HG03196 (cell line): ENCODE data around the gene RNF157.

Source experiments
- ATAC-seq: cut with Tn5 transposase; IDR thresholded peaks from one replicate; pipeline ENCODE4 v1.9.1; 2021; ENCODE audit not compliant: unreplicated experiment

Gene RNF157

DNA sequence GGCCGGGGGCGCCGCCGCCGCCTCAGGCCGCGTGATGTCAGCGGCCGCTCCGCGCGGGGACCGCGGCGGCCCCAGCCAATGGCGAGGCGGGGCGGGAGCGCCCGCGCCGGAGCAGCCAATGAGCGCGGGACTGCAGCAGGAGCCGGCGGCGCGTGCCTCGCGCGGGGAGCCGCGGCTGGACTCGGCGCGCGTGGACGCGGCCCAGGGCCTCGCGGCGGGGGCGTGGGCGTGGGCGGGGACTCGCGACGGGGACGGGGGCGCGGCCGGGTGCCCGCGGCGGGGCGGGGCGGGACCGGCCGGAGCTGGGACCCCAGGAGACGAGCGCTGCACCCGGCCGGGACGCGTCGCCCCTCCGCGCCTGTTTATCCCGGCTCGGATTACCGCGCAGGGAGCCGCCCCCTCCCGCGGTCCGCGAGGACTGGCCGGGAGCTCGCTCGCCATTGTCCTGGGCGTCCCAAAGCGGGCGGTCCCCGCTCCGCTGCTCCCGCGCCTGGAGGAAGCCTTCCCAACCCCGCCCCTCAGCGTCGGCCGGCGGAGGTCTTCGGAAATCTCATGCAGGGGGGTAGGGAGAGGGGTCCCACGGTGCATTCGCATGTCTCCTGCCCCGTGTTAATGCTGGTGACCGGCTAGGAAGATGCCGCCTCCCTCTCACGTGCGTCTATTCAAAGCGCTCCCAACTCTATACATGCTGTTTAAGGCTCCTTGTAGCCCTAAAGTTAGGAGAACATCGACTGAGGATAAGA is at the start of gene RNF157:
TSS of gene RNF157 (minus strand) at position 33 of the 743 bp plus-strand sequence. CDS start 253 bp downstream, outside the sequence.
- ATAC-seq, result peak; percentile 60

DNA sequence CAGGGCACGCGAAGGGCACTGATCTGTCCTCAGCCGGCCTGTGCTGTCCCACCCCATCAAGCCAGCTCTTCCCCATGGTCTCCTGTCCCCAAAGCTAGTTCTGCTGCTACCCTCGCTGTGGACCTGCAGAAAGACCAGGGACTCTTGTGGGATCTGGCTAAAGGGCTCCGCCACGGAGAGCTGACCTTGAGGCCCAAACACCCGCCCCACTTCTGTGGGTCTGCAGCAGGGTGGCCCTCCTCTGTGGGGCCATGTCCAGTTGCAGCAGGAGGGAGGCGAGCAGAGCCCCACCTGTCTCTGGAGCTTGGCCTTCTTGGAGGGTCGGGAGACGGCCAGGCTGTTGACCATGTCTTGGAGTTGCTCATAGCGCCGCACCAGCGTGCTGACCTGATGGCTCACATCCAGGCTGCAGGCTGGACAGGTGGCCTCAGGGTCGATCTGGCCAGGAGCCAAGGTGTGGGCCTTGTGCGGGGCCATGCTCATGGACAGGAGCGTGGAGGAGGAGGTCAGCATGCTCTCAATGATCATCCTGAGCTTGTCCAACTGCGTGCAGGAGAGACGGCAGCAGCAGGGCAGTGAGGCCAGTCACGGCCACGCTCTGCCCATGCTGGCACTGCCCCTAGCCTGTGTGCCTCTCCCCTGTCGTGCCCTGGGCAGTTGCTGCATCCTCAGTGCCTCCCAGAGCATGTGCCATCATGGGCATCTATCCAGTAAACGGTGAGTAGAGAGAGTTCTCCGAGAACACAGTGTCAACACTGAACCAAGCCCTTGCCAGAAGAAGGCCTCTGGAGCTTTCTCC is 41.5 kb upstream of the RNF157 start:
- ATAC-seq, result no peak

DNA sequence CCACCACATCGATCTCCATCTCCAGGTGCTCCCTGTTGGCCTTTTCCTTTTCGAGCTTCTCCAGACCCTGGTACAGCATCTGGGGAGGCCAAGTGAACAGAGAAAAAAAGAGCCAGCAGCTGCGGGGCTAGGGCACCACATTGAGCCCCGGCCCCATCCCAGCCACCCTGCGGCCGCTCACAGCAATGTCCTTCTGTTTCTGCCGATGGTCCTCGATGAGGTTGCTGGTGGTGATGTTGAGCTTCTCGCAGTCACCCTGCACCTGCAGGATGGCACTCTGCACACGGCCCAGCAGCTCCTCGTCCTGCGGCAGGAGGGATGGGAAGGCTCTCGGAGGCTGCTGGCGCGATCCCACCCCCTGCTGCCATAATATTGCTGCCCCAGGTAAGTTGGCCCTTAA is 40.4 kb upstream of the RNF157 start:
- no peak for ATAC-seq

DNA sequence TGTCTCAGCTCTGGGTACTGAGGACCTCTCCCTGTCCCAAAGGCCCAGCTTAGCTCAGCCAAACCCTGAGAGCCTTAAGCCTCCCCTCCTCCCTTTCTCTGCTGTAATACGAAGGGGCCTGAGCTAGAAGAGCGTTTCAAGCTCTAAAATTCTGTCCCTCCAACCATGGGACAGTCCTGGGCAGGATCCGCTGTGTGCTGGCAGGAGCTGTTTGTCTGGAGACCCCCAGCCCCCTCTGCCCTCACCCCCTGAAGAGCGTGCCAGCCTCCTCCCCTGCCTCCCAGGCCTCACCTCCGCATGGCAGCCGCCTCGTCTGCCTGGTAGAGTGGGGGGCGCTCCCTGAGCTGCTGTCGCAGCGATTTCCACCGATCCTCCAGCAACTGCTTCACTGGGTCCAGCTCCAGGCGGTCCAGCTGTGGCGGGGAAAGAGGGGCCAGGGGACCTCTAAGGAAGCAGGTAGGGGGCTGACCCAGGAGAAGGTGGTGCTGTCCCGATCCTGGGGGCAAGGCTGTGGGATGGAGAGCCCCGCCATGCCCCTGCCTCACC is 39.5 kb upstream of the RNF157 start:
- no peak for ATAC-seq

DNA sequence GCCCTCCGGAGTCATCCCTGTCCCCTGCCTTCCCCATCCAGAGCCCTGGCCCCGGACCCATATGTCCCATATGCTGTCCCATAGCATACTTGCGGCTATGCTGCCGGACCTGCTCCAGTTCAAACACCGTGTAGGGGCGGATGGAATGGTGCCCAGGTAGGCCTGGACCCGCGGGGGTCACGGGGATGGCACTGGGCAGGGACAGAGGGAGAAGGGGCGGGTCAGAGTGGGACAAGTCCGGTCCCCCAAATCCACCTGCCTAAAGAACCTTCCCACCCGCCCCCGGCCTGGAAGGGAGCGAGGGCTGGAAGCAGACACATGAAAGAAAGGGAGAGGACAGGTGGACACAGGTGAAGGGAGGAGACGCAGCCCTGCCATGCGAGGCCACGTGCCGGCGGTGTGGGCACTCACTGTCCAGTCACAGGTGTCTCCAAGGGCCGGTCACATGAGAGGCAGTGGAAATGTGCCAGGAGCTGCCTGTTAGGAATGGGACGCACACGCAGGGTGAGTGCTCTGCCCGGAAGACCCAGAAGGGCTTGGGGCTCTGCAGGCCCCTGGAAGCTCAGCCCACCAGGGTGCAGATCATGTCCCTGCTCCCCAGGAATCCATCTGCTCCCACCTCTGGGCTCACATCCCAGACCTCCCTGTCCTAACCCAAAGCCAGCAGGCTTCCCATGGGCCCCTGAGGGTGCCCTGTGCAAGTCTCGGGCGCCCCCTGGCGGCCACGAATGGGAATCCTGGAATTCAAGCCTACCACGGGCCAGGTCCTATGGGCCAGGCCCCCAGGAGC is 38.9 kb upstream of the RNF157 start:
- ATAC-seq, result peak; percentile 44

DNA sequence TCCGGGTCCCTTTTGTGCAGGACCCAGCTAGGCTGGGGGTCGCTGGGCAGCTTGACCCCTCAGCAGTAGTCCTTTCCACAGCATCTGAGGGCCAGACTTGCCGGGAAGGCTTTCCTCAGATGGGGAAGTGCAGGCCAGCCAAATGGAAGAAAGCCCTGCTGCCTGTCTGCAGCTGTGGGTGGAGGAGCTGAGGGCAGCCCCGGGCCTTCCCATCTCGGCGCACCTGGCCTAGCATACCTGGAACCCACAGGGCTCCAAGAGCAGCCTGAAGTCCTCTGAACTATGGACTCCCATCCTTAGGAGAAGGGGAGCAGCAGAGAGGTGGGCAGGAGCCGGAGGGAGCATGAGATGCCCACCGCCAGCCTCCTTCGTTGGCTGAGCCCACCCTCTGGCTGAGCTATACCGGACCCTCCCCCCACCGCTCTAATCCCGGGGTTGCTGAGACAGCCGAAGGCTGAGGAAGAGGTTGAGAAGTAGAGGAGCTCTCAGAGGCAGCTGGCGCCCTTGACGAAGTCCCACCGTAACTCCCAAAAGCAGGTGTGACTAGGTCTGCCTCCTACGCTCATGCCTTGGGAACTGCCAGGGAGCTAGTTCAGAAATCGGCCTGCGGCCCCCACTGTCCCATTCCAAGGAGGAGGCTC is 38.1 kb upstream of the RNF157 start:
- no peak for ATAC-seq

DNA sequence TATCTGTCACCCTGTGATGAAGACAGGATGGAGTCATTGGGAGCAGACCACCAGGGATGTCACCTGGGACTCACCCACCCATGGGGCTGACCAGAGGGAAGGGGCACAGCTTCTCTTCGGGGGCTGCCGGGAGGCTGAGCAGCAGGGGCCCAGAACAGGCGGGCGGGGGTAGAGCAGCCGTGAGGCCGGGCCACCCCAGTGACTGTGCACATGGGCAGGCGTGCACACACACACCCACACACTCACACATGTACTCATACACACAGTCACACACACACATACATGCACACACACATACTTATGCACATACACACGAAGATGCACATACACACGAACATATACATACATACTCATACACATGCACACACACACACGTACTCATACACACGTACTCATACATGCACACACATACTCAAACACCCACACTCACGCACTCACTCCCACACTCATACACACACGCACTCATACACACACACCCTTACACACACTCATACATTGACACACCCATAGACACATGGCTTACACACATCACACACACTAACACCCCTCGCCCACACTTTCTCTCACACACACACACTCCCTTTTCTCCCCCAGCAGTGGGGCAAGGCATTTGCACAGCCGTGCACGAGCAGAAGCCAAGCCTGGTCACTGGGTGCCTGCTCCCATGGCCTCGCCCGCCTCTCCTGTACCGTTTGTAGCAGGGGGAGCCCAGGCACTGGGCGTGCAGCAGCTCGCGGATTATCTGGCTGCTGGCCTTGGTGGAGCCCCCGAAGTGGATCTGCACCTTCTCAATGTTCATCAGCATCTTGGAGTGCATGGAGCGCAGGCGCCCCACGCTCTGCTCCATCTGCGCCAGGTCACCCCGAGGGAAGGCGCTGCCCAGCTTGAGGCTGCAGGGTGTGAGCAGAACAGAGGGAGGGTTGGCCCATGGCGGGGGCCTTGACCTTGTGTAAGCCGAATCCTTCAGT is 37.3 kb upstream of the RNF157 start:
- ATAC-seq, result no peak

DNA sequence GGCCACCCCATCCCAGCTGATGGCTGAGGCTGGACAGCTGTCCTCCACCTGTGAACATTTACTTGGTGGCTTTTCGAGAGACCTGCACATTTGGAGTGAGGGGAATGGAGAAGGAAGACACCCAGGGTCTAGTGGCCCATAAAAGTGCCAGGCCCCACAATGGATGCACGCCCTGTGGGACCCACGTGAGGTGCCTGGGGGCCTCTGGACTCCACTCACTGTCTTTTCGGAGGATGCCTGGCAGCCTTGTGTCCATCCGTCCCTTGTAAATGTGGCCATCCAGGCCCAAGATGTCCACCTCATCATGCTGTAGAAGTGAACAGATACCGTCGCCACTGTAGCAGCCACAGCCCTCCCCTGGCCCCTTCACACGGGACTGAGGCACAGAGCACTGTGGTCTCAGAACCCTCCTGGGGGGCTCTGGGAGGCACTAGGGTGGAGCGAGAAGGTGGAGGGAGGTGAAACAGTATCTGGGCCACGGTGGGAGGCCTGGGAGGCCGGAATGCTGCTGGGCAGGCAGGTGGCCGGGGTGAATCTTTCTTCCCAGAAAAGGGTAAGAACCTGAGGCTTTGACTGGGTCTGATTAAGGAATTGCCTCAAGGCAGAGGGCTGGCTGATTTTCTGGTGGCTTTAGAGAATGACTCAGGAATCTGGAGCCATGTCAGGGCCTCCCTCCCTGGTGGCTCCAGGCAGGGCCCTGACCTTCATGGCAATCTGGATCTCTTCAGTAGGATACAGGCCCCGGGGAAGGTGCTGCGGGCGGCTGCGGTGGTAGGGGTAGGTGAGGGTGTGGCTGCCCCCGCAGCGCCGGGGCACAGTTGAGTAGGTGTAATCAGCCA is 36.4 kb upstream of the RNF157 start:
- no peak for ATAC-seq

DNA sequence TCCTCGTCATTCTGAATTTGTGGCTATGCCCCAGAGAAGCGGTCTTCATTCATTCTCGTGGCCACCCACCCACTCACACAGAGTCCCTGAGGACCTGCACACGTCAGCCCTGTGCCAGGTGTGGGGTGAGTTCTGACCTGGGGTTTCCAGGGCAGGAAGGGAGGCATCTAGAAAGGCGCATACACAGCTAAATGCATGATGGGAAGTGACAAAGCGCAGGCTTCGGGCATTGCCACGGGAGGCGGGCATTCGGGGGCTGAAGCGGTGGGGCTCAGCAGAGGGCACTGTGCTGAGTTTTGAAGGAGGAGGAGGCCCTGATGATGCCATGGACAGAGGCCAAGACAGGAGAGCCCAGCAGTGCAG is 35.8 kb upstream of the RNF157 start:
- no peak for ATAC-seq

DNA sequence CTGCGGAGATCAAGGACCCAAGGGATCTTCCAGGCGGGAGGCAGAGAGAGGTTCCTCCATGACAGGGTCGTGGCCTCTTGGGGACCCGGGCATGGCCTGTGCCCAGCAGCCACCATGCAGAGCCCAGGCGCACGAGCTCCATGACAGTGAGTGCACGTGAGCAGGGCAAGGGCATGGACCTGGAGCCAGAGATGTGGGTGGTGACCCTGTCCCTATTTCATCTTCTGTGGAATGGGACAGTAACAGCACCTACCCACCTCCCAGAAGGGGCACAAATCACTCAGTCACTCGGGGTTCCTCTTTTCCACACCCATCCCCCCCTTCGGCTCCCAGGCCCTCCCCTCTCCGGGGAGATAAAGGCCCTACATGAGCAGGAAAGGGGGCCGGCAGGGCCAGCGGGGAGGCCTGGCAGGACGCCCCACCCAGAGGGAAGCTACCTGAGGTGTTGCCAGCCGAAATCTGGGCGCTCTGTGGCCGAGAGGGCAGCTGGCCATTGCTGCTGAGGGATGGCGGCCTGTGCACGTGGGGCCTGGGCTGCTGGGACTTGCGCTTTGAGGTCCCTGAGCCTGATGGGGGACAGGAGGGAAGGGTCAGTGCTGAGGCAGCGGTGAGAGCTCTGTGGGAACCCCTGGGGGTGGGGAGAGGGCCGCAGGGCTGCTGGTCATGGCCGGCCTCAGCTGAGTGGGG is 35.2 kb upstream of the RNF157 start:
- no peak for ATAC-seq

DNA sequence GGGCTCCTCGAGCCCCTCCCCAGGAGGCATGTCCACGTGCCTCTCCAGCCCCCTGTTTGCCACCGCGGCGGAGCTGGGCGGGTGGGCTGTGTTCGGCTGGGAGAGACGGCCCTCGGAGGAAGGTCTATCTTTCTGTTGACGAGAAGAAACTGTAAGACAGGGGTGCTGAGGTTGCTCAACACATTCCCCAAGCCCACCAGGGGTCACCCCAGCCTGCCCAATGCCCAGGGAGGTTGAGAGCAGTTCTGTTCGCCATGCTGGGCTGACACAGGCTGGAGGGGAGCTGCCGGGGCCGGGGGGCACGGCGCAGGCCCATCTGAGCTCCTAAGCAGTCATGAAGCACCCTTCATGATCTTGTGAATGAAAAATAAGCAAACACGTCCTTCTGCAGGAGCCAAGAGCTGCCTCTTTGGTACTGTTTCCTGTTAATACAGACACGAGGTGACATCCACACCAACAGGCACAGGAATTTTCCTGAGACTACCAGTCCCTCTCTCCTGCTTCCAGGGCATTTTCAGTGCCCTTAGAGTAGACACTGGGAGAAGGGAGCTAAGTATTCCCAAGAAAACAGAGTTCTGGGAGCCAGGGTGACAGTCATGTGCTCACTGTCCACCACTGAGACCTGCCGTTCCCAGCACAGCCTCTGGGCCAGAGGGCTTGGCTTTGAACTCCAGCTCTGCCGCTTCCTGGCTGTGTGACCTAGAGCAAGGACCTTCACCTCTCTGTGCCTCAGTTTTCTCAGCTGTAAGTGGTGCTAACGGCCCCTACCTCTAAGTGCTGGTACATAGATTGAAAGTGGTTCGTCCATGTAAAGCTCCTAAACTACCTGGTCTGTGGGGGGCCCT is 34.0 kb upstream of the RNF157 start:
- no peak for ATAC-seq

DNA sequence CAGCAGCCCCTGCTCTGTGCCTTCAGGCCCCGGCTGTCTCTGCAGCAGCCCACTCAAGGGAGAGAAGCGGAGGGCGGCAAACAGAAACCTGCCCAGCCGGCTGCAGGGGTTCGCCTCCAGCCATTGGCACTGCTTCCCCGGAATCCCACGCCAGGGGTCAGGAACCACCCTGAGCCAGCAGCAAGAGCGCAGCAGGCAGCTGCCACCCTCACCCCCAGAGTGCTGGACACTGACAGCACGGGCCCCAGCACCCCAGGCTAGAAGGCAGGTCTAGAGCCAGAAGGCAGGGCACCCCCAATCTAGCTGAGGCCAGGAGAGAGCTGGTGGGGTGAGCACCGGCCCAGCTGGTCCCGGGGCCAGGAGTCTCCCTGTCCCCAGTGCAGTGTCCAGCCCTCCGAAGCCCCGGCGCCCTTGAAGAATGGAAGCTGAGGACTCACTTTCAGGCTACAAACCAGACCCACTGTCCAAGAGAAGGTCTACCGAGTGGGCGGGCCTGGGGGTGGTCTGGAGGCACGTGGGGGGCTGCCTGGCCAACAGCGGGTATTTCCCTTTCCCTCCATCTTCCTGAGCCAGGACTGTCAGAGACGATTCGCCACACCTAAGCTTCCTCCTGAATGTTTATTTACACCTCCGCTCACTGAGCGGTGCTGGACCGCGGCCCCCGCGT is 33.3 kb upstream of the RNF157 start:
- no peak for ATAC-seq

DNA sequence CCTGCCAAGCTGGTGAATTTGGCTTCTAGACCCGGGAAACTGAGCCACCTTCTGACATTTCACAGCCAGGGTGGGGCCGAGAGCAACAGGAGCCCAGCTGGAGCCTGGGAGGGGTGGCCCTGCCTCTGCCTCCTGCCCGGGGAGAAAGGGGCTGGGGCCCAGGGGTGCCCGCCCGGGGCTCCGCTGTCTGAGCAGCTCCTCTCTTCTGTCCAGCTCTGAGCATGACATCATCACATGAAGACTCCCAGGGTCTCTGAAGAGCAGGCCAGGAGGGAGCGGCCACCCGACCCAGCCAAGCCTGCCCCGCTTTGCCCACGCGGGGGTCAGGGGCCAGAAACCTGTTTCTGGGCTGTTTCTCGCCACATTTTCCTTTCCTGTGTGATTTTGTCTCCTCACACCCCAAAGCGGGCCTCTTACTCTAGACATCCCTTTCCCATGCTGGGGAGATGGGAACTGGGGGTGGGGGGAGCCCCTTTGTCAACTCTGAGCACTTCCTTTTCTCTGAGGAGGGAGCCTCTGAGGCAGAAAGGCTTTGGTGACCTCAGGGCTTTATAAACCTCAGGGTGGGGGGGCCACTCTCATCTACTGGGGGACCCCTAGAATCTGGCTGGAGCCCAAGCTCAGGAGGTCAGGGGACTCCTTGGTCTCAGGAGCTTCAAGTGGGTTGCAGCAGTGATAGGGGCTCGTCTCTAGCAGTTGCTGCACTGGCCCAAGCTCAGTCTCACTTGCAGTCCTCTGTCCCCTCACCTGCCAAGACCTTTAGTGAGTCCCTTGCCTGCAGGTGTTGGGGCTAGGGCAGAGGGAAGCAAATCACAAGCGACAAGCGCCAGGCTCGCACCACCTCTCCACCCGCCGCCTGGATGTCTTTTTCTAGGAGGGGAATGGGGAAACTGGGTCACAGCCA is 32.5 kb upstream of the RNF157 start:
- ATAC-seq, result peak; percentile 3

DNA sequence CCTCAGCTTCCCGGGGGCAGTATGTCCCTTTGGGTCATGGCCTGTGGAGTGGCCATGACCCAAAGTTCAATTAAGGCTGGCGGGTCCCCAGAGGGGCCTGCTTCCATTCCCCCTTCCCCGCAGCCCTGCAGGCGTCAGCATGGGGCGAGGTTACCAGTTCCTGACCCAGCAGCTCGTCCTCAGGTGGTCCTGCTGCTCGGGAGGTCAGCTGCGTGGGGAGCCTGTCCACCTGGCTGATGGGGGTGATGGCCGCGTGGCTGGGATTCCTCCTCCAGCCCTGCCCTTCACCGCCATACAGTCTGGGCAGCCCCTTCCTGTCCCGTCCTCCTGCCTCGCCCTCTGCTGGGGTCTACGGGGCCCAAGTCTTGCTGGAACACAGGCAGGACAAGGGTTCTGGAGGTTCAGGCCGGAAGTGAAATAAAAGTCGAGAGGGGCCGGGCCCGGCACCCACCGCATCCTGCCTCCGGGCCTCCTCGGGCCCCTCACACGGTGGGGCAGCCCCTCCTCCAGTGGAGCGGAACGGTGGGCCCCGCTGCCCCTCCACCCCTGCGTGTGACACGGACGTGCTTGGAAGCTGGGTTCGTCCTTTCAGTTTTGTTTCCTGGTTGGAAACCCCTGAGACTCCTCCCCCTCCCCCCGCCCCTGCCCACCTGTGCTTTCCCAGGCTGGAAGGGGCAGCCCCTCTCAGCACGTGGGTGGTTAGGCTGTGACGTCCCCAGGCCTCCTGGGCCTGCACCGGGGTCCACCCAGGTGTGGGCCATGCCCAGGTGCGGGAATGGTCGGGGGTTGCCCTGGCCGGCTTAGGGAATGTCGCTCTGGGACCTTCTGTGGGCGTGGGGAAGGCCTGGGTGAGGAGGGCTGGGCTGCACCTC is 31.6 kb upstream of the RNF157 start:
- peak; percentile 40 for ATAC-seq
